ENCODE measurements around the gene ASCL3. TPM values are rescaled to one million over a fixed set of nuclear protein-coding genes. Genes with fewer than 3 reads are reported as not detected.

Gene ASCL3
- total and polyA plus RNA-seq, 2 donors (not counting 1 experiment from before 2014, with no cell fraction given): not detected

- Histone ChIP-seq H3K4me1 (ENCODE audit: control insufficient read depth in 2 of 2, insufficient read depth in 2 of 2, low read length in 2 of 2) (peaks cover 15 to 20% of the 10 kb centered on the region in 2 donors), H3K27me3 (replicated peaks in 1 of 4; ENCODE audit: control extremely low read depth in 1 of 4, control insufficient read depth in 3 of 4, insufficient read depth in 4 of 4, low read length in 3 of 4) (no peaks in the 10 kb centered on the region), H3K79me2 (ENCODE audit: control insufficient read depth, insufficient read depth, low read length) (peaks cover 55% of the 10 kb centered on the region), H3K9ac (ENCODE audit: low read length) (peak overlapping the region; percentile 91), H3K36me3 (replicated peaks in 1 of 2; ENCODE audit: control extremely low read depth in 1 of 2, control insufficient read depth in 1 of 2, extremely low read depth in 1 of 2, insufficient read depth in 2 of 2, low read length in 1 of 2) (peaks cover 0 to 11% of the 10 kb centered on the region in 2 experiments), H4K20me1 (ENCODE audit: control insufficient read depth, insufficient read depth, low read length, poor library complexity, severe bottlenecking) (peaks cover 12% of the 10 kb centered on the region), H3K9me3 (ENCODE audit: control extremely low read depth in 1 of 3, control insufficient read depth in 2 of 3, insufficient read depth in 1 of 3, low read length in 2 of 3) (no peaks in the 10 kb centered on the region), H3K27ac (ENCODE audit: low read length in 2 of 2) (peak overlapping the region; percentile 89 to 94), H2AFZ (ENCODE audit: insufficient read depth, low read depth, low read length, poor library complexity, severe bottlenecking) (peak overlapping the region; percentile 92), H3K4me2 (replicated peaks; ENCODE audit: low read depth, low read length, poor library complexity, severe bottlenecking) (peak overlapping the region; percentile 97), H3K4me3 (ENCODE audit: control extremely low read depth in 1 of 5, extremely low read depth in 1 of 5, insufficient read depth in 1 of 5, low read depth in 2 of 5, low read length in 4 of 5) (peak overlapping the region; percentile 50 to 89 (median 85))
- TF ChIP-seq CTCF (IDR thresholded peaks at IDR 0.05) (no peak), EZH2 (IDR thresholded peaks at IDR 0.05; ENCODE audit: borderline replicate concordance, insufficient read depth, low read depth, low read length, poor library complexity, severe bottlenecking) (no peak)
- H3K27ac Mint-ChIP-seq: peak overlapping the region; percentile 93
- WGBS (ENCODE audit: insufficient coverage): 2% methylated on average over 39 of the region's 39 CpGs
- ChIA-PET POLR2A (interaction anchor here (0.5 to 1.7 kb wide), 6 partner anchors 275 to 630 kb away, joined by 3 to 6 read pairs (median 5); partner anchors contain the start of gene ZNF143), CTCF (interaction anchor here (0.9 to 2.6 kb wide), 7 partner anchors 15 to 543 kb away, joined by 3 to 9 read pairs (median 4); partner anchors contain the start of genes RPL27A and TRIM66)
- intact Hi-C loops (cut with micrococcal nuclease): loop anchor here (1.0 to 10.0 kb wide), 5 partner anchors 41 to 759 kb away; partner anchors contain the start of genes NRIP3, RPL27A and TRIM66
- H3K9me3 Mint-ChIP-seq (ENCODE audit: insufficient read depth): no peaks in the 10 kb centered on the region
- H3K27me3 Mint-ChIP-seq: no peaks in the 10 kb centered on the region
- ATAC-seq (ENCODE audit: low read depth) (peak; percentile 72), DNase-seq (peak; percentile 26)
- peak overlapping the region; percentile 96 for H3K4me3 Mint-ChIP-seq
- peaks cover 37% of the 10 kb centered on the region for H3K4me1 Mint-ChIP-seq
These were observed 20.9 kb upstream of the ASCL3 start for GRCh38 chr11:8963569-8964323.

GRCh38 chr11:8962841-8963240, 20.0 kb upstream of the ASCL3 start:
- Mint-ChIP-seq H3K27ac (peak overlapping the region; percentile 80), H3K27me3 (no peaks in the 10 kb centered on the region), H3K4me3 (peak overlapping the region; percentile 96), H3K4me1 (peaks cover 37% of the 10 kb centered on the region), H3K9me3 (ENCODE audit: insufficient read depth) (no peaks in the 10 kb centered on the region)
- ATAC-seq (ENCODE audit: low read depth) (no peak), DNase-seq (peak; percentile 11)
- peak overlapping the region; percentile 91 for H3K9ac ChIP-seq (ENCODE audit: low read length)
- H3K4me2 ChIP-seq (replicated peaks; ENCODE audit: low read depth, low read length, poor library complexity, severe bottlenecking): peak overlapping the region; percentile 97
- no peaks in the 10 kb centered on the region for H3K27me3 ChIP-seq (replicated peaks in 1 of 4; ENCODE audit: control extremely low read depth in 1 of 4, control insufficient read depth in 3 of 4, insufficient read depth in 4 of 4, low read length in 3 of 4)
- peak overlapping the region in 1 of 5 experiments; percentile 89 for H3K4me3 ChIP-seq (ENCODE audit: control extremely low read depth in 1 of 5, extremely low read depth in 1 of 5, insufficient read depth in 1 of 5, low read depth in 2 of 5, low read length in 4 of 5)
- POLR2A ChIA-PET: no interaction called here
- H3K79me2 ChIP-seq (ENCODE audit: control insufficient read depth, insufficient read depth, low read length): peaks cover 63% of the 10 kb centered on the region
- peaks cover 15 to 20% of the 10 kb centered on the region in 2 donors for H3K4me1 ChIP-seq (ENCODE audit: control insufficient read depth in 2 of 2, insufficient read depth in 2 of 2, low read length in 2 of 2)
- intact Hi-C loops (cut with micrococcal nuclease): loop anchor here (10.0 kb wide), 1 partner anchor 758 kb away; no protein-coding TSS in a partner anchor
- H3K36me3 ChIP-seq (replicated peaks in 1 of 2; ENCODE audit: control extremely low read depth in 1 of 2, control insufficient read depth in 1 of 2, extremely low read depth in 1 of 2, insufficient read depth in 2 of 2, low read length in 1 of 2): peaks cover 0 to 11% of the 10 kb centered on the region in 2 experiments
- no peaks in the 10 kb centered on the region for H3K9me3 ChIP-seq (ENCODE audit: control extremely low read depth in 1 of 3, control insufficient read depth in 2 of 3, insufficient read depth in 1 of 3, low read length in 2 of 3)
- no CpG with 5 or more reads among the region's 2 CpGs for WGBS (ENCODE audit: insufficient coverage)
- peaks cover 12% of the 10 kb centered on the region for H4K20me1 ChIP-seq (ENCODE audit: control insufficient read depth, insufficient read depth, low read length, poor library complexity, severe bottlenecking)
- CTCF ChIA-PET: interaction anchor here (1.0 to 2.6 kb wide), 2 partner anchors 48 to 364 kb away, joined by 3 to 9 read pairs; no protein-coding TSS in a partner anchor
- H3K27ac ChIP-seq (ENCODE audit: low read length in 2 of 2): peak overlapping the region; percentile 12 to 94
- no peak for TF ChIP-seq EZH2 (IDR thresholded peaks at IDR 0.05; ENCODE audit: borderline replicate concordance, insufficient read depth, low read depth, low read length, poor library complexity, severe bottlenecking)
- TF ChIP-seq CTCF (IDR thresholded peaks at IDR 0.05): no peak
- no peak overlapping the region for H2AFZ ChIP-seq (ENCODE audit: insufficient read depth, low read depth, low read length, poor library complexity, severe bottlenecking)
